Measurements from ENCODE around the gene PATJ.

DNA sequence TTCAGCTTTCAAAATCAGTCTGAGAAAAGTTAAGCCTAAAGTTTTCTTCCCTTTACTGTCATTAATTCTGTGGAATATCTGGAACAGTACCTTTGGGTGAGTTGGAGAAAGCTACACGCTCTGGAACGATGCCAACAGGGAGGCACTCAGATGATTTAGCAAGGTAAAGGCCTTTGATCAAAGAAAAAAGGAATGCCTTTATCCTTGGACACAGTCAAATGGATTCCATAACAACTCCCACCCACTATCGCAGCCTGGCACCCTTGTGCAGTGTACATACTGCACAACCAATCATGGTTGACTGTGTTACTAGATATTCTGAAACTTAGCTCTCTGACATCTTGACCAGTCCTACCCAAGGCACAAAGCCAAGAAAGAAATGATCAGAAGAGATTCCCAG is 218.7 kb downstream of the PATJ start:
- TF ChIP-seq, protein P1, sequence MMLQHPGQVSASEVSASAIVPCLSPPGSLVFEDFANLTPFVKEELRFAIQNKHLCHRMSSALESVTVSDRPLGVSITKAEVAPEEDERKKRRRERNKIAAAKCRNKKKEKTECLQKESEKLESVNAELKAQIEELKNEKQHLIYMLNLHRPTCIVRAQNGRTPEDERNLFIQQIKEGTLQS (IDR thresholded peaks at IDR 0.05) = no peak
- no peak for TF ChIP-seq EZH2 (IDR thresholded peaks at IDR 0.05)
- TF ChIP-seq, protein P2, sequence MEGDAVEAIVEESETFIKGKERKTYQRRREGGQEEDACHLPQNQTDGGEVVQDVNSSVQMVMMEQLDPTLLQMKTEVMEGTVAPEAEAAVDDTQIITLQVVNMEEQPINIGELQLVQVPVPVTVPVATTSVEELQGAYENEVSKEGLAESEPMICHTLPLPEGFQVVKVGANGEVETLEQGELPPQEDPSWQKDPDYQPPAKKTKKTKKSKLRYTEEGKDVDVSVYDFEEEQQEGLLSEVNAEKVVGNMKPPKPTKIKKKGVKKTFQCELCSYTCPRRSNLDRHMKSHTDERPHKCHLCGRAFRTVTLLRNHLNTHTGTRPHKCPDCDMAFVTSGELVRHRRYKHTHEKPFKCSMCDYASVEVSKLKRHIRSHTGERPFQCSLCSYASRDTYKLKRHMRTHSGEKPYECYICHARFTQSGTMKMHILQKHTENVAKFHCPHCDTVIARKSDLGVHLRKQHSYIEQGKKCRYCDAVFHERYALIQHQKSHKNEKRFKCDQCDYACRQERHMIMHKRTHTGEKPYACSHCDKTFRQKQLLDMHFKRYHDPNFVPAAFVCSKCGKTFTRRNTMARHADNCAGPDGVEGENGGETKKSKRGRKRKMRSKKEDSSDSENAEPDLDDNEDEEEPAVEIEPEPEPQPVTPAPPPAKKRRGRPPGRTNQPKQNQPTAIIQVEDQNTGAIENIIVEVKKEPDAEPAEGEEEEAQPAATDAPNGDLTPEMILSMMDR (IDR thresholded peaks at IDR 0.05 in 2 of 3, conservative IDR thresholded peaks at IDR 0.05 in 1 of 3; ENCODE audit: borderline replicate concordance in 1 of 3, insufficient read depth in 1 of 3, low read depth in 2 of 3, low read length in 2 of 3) = no peak
